Measurements from ENCODE around the gene CLIC5.

GRCh38 chr6:46002264-46002663, 13.4 kb downstream of the CLIC5 start:
- TF ChIP-seq CTCF (IDR thresholded peaks at IDR 0.05) (no peak), POLR2A (IDR thresholded peaks at IDR 0.05) (no peak)

Measured in testis (tissue), 2 donors.